Left renal cortex interstitium (tissue), 4 donors: ENCODE data around the gene MPZL1. TPM values are rescaled to one million over a fixed set of nuclear protein-coding genes. Genes with fewer than 3 reads are reported as not detected.

Experiments used
- DNase-seq, 4 donors: peaks; one replicate each; pipeline ENCODE4 v3.0.0-alpha.2; 2013; ENCODE audit warnings: low read depth in 4 of 4, low spot score in 2 of 4, missing footprints in 1 of 4
- polyA plus RNA-seq, 4 donors: library from polyadenylated mRNA; unstranded; fragments of 120-200 nt; gene quantifications; one replicate each; pipeline ENCODE4 v1.2.1, GENCODE V29; 2013; ENCODE audit not compliant: insufficient read length in 4 of 4

Gene MPZL1
- polyA plus RNA-seq, 4 donors: 113 to 126 (median 116) TPM

- DNase-seq: no peak
Observed at GRCh38 chr1:167694691-167695090, 27.1 kb upstream of the MPZL1 start.

- DNase-seq: no peak
Observed at GRCh38 chr1:167695147-167695546, 26.6 kb upstream of the MPZL1 start.

DNA sequence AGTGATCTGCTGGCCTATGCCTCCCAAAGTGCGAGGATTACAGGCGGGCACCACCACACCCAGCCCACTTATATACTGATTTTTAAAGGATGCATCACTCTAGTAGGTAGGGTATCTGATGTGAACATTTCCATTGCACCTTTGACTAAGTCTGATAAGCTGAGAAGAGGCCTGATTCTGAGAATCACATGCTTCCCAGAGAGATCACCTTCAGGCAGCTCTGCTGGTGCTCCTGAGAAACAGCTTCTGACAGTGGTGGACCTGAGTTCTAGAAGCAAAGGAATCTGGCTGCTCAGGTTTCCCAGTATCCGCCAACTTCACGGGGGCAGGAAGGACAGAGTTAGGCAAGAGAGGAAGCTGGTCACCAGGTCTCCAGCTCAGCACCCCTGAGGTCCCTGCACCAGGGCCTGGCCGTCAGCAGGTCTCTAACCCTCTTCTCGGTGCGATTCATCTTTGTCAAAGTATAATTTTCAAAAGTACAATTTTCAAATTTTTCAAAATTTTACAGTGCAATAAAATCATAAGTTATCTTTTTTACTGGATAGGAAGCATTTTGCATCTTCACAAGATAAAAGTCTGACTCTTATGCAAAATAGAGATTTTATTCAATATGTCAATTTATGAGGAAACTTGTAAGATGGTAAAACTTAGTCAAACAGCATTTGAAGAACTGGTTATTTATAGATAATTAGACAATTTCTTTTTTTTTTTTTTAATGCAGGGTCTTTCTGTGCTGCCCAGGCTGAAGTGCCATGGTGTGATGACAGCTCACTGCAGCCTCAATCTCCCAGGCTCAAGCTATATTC is 25.8 kb upstream of the MPZL1 start:
- DNase-seq: no peak

- DNase-seq: no peak
Observed at GRCh38 chr1:167697667-167698141, 24.1 kb upstream of the MPZL1 start.

GRCh38 chr1:167698313-167698712 is 23.5 kb upstream of the MPZL1 start:
- DNase-seq: no peak

DNA sequence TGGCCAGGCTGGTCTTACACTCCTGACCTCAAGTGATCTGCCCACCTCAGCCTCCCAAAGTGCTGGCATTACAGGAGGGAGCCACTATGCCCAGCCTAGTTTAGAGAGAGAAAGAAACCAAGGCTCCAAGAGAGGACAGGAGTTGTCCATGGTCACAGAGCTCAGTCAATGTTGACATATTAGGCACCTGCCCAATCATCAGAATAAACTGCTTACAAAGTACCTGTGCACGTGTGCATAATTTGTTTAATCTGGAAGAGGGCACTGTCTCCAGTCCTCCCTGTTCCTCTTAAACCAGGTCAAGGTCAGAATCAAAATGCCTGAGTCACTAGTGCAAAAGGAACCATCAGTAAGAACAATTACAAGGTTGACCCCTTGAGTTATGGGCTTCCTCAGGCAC is 20.3 kb upstream of the MPZL1 start:
- no peak for DNase-seq

DNA sequence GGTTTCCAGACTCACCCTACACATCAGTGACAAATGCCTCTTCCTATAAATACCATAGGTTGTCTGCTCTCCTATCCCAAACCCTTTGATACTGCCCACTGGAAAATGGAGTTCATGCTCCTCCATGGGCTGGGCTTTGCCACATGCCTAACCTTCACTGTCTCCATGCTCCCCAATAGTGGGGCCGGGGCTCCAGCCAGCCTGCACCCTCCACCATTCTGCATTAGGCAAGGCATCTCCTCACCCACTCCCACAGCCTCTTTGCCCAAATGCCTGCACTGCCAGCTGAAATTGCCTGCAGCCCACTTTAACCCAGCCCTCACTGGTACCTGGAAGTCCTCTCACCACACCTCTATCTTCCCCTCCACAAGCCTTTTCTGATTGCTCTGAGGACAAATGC is 18.2 kb upstream of the MPZL1 start:
- no peak for DNase-seq

GRCh38 chr1:167704715-167705114 is 17.1 kb upstream of the MPZL1 start:
- DNase-seq: no peak

DNA sequence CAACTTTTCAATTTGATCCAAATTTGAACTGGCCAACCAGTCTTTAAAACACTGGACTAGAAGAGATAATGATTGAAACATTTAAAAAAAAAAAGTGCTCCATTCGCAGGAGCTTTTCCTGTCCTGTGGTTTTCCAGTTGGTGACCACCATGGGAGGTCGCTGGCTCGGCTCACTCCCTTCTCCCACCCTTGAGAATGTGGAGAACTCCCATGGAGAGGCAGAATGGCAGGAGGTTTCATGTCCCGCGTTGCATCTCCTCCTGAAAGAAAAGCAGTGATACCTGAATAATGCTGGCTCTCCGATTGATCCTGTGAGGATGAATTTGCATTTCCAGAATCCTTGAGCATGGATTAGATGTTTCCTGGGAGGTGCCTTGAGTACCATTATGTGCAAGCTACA is 16.5 kb upstream of the MPZL1 start:
- no peak for DNase-seq

DNA sequence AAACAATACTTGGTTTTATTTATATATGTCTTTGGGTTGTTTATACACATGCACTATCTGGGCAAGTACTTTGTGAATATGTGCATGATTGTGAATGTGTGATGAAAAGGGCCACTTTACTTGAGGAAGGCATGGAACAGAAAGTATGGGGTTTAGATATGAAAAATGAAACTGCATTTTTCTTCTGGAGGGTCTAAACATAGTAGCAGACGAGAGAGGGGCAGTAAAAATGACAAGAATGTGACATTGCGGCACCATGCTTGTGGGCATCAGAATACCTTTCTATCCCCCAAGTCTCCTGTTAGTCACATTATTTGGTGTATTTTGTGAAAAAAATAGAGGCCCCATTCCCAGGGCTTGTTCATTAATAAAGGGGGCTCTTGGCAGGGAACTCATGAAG is 15.4 kb upstream of the MPZL1 start:
- no peak for DNase-seq

DNA sequence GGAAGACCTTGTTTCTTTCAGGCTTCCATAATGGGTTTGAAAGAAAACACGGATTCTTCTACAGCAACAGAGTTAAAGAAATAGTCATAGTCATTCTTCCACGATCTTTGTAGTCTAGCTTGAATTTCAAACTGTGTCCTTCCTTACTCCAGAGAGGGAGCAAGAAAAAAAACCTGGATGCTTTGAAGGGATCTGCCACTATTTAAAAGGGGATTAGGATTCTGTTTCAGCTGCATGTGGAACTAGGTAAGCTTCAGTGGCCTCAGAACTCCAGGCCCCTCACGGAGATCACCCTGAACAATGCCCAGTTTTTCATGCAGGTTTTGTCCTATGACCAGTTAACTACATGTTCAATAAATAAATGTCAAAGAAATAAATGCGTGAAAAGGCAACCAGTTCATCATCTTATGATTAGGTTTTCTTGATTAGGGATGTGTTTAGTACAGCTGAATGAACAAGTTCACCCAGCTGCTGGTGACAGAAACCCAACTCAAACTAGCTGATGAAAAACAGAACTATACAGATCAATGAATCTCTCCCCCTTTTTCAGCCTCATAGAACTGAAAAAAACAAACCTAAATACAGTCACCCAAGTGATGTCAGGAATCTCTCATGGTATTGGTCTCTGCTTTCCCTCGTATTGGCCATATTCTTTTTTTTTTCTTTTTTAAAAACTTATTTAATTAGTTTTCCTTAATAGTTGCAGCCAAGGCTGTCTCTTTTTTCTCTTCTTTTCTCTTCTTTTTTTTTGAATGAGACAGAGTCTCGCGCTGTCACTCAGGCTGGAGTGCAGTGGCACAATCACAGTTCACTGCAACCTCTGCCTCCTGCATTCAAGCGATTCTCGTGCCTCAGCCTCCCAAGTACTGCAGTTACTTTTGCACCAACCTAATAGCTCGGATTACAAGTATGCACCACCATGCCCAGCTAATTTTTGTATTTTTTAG is 14.6 kb upstream of the MPZL1 start:
- no peak for DNase-seq

GRCh38 chr1:167707942-167708341 is 13.8 kb upstream of the MPZL1 start:
- DNase-seq: no peak

DNA sequence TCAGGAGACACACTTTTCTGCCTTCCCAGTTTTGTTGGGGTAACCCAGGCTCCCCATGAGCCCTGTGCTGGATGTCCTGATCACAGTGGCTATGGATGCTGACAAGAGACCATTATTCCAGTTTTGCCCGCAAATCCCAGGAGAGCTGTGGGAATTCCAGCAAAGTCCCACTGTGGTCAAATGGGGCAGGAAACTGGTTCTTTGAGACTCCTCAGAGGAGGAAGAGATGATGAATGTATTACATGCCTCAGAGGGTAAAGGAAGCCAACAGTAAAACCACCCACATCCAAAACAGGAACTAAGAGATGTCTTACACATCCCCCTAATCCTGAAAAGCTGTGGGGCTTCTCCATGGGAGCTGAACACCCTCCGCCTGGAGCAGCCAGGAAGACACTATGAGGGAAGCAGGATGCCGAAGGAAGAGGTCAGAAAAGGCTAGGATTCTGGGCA is 12.8 kb upstream of the MPZL1 start:
- no peak for DNase-seq

DNA sequence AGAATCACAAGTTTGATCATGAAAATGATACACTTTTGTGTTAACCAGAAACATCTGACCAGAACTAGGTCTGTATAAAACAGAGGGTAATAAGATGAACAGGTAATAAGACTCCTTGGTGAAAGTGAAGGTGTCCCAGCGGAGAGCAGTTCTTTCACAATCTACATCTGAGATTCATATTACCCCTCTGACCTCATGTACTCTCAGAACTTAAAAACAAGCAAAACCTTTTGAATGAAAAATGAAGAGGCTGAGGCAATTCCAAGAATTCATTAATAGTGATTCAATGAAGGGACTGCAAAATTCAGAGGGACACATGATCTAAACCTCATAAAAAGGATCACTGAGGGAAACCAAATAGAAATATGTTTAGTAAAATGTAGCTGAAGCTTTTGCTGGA is 10.9 kb upstream of the MPZL1 start:
- no peak for DNase-seq

GRCh38 chr1:167711797-167712196 is 10.0 kb upstream of the MPZL1 start:
- DNase-seq: no peak

DNA sequence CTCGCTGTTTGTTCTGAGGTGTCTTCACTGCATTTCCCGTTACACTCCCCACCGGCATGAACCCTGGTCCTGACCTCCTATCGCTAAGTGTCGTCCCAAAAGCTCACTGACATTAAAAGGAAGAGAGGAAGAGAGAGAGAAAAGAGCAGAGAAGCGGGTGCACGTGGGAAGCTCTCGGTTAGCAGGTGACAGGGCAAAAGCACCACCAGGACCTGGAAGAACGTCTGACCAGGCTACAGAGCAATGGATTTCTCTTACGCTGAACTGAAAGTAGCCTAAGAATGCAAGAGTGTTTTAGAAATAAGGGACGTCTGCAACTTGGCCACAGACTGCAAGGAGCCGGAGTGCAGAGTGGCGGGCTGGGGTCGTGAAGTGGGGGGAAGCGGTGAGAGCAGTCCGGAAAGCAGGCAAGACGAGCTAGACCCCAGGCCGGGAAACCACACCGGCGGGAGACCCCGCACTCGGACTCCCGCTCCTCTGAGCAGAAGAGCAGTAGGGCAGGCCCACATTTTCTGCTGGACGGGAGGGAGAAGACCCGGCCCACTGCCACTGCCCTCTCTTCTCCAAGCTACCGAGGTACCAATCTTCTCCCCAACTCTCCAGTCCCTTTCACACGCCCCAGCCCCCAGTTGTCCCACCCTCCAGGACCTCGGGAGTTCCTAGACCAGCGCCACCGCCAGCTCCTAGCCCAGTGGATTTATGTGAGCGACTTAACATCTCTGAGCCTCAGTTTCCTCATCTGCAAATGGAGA is 8.3 kb upstream of the MPZL1 start:
- DNase-seq: peak in 2 of 4 donors; percentile 15 to 28

DNA sequence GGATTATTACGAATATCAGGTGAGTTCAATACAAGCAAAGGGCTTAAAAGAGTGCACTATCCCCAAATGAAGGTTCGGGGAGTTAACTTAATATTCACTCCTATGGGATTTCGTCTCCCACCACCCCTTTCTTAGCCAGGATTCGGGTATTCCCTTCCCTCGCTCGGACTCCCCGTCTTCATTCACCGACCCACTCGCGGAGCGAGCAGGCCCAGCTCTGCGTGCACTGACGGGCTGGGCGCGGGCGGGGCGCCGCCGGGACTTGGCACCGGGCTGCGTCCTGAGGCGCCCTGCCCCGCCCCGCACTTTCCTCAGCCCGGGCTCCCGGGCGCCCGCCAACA is 7.7 kb upstream of the MPZL1 start:
- peak in 2 of 4 donors; percentile 10 to 37 for DNase-seq

DNA sequence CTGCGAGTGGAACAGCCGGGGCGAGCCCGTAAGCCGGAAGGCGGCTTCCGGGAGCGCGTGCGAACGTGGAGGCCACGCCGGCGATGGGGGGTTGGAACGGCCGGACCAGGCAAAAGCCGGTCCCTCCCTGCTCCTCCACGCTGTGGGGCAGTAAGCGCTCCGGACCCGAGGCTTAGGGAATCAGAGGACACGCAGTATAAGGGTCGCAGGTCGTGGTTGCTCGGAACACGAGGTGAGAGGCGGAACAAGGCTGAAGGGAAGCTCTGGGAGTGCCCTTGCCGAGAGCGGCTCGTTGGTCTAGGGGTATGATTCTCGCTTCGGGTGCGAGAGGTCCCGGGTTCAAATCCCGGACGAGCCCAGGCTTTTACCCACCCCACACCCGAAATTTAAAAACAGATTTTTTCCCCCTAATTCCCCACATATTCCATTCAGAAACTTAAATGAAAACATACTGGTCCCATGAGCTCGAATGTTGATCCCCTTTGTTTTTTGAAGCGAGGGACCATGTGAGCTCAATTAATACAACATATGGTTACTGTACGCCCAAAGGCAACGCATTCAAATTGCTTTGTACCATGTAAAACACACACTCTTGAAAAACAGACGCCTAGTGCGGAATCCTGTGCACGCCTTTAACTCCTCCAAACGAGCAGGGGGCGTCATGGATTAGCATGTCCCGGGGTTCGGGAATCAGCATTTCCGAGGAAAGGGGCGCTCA is 7.2 kb upstream of the MPZL1 start:
- peak in 3 of 4 donors; percentile 75 to 89 (median 76) for DNase-seq

DNA sequence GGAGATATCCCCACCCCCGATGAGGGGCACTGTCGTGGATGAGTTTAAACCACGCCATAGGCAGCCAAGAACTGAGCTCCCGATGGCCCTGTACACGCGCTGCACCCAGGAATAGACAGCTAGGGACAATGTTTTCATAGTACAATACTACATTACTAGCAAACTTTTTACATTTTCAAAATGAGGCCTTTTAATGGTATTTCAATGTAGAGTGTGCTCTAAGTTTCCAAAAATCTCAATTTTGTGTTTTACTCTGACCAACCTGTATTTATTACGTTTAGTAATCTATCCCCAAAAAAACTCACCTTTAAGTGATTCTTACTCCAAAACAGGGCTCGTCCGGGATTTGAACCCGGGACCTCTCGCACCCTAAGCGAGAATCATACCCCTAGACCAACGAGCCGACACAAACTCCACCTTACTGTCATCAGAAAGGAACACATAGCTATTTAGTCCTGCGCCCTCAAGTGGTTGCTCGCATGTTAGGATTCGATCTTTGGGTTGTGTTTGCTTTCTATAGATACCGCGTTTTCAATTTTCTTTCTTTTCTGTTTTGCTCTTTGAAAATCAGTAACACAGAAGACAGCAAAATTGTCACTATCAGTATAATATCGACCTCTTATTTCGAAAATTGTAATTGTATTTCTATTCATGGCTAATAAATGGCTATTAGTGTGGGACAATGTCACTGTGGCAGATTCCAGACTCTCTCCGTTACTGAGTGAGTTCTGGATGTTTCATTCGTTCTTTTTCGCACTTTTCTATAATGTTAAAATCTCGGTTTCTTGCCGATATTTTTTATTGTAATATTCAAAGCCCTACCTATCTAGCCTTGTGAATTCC is 6.4 kb upstream of the MPZL1 start:
- DNase-seq: peak in 3 of 4 donors; percentile 88 to 91 (median 88)
